Transverse colon (tissue), 4 donors: ENCODE measurements around the gene TBX10. TPM values are rescaled to one million over a fixed set of nuclear protein-coding genes. Genes with fewer than 3 reads are reported as not detected.

Experiments used
- DNase-seq: peaks from one replicate; pipeline ENCODE4 v3.0.0-alpha.2; 2019
- H3K27ac ChIP-seq, 4 donors: fragments of 200-600 bp; sonication (generic); 2 replicates each; pipeline ENCODE4 v1.5.1; 2016 to 2018; ENCODE audit warnings: inconsistent platforms in 4 of 4
- H3K27me3 ChIP-seq: fragments of 200-600 bp; sonication (generic); 2 replicates; pipeline ENCODE4 v1.5.1; 2017; ENCODE audit warnings: inconsistent platforms
- H3K36me3 ChIP-seq, 4 donors: fragments of 200-600 bp; sonication (generic); 2 replicates each; pipeline ENCODE4 v1.5.1; 2017 to 2019; ENCODE audit warnings: inconsistent platforms in 4 of 4
- H3K4me1 ChIP-seq, 4 donors: fragments of 200-600 bp; sonication (generic); 2 replicates each; pipeline ENCODE4 v1.5.1; 2017 to 2020; ENCODE audit warnings: inconsistent platforms in 4 of 4
- H3K4me3 ChIP-seq, 4 donors: fragments of 200-600 bp; sonication (generic); 1 replicate in 1 of 4; 2 replicates in 3 of 4; pipeline versions ENCODE4 v1.5.1 to v1.6.1; 2017 to 2019; ENCODE audit warnings: inconsistent platforms in 4 of 4
- H3K9me3 ChIP-seq, 2 donors: fragments of 200-600 bp; sonication (generic); 2 replicates each; pipeline ENCODE4 v1.5.1; 2017 to 2019; ENCODE audit warnings: inconsistent platforms in 2 of 2
- CTCF ChIP-seq, 5 experiments: fragments of 200-600 bp in 3 of 5; fragments of 450-650 bp in 2 of 5; sonication (generic) in 3 of 5; IDR thresholded peaks; 1 replicate in 2 of 5; 2 replicates in 3 of 5; pipeline ENCODE4 v1.5.1; 2016 to 2017; ENCODE audit warnings: antibody characterized with exemption in 5 of 5, inconsistent platforms in 3 of 5, mild to moderate bottlenecking in 2 of 5, moderate library complexity in 1 of 5
- EP300 ChIP-seq: sonication (generic); formaldehyde crosslinking; IDR thresholded peaks from one replicate; pipeline ENCODE4 v1.6.1; 2017; ENCODE audit warnings: antibody characterized with exemption, low read depth
- POLR2A ChIP-seq: fragments of 450-650 bp; IDR thresholded peaks from one replicate; pipeline ENCODE4 v1.6.1; 2016; ENCODE audit warnings: antibody characterized with exemption, mild to moderate bottlenecking, moderate library complexity
- POLR2AphosphoS5 ChIP-seq, 3 donors: sonication (generic); formaldehyde crosslinking; IDR thresholded peaks; one replicate each; pipeline ENCODE4 v1.6.1; 2016; ENCODE audit warnings: antibody characterized with exemption in 3 of 3
- WGBS, 2 donors: methylation state at CpG; one replicate each; pipeline ENCODE4 v1.1.5; 2018; ENCODE audit warnings: low coverage in 1 of 2; 5-methylcytosine and 5-hydroxymethylcytosine counted together
- in situ Hi-C, 4 donors: fragments of 200-750 bp; cut with MboI; loops; one replicate each; pipeline versions ENCODE4 v1.15.0 to v1.15.1; 2017; ENCODE audit warnings: low sequenced_read_pairs in 3 of 4, low pct_ligation_motif_present in 1 of 4, low pct_unique_long_range_greater_than_20kb in 1 of 4
- intact Hi-C: fragments of 100-400 bp; cut with DNase I; formaldehyde crosslinking; loops from one replicate; pipeline ENCODE4 v1.15.1; 2023; ENCODE audit warnings: low total_unique reads
- total RNA-seq, 4 donors: library from RNA; depleted of rRNA; stranded (reverse); fragments of >200 nt; gene quantifications; one replicate each; pipeline ENCODE4 v1.1.0, GENCODE V29; 2016

The TBX10 gene
- total RNA-seq, 4 donors from 2014 or later: 1.3 to 16.5 (median 15.0) TPM; not detected in 1

- intact Hi-C loops: no loop called here
Measured at GRCh38 chr11:67664696-67665540, 25.4 kb upstream of the TBX10 start.

GRCh38 chr11:67664213-67664585, 24.6 kb upstream of the TBX10 start:
- Histone ChIP-seq H3K9me3 (no peaks in the 10 kb centered on the region), H3K27me3 (no peaks in the 10 kb centered on the region), H3K27ac (no peak overlapping the region), H3K4me1 (no peaks in the 10 kb centered on the region), H3K4me3 (no peak overlapping the region), H3K36me3 (no peaks in the 10 kb centered on the region)
- no peak for DNase-seq
- in situ Hi-C loops (loop anchor here in 1 of 4 donors (5.0 kb wide), 1 partner anchor 37 kb away; the partner anchor contains the start of gene NUDT8), intact Hi-C loops (no loop called here)
- TF ChIP-seq POLR2AphosphoS5 (IDR thresholded peaks at IDR 0.05): no peak
- TF ChIP-seq CTCF (IDR thresholded peaks at IDR 0.05): no peak
- TF ChIP-seq EP300: no peak
- TF ChIP-seq POLR2A: no peak
- 91% methylated on average over 7 of the region's 16 CpGs; no CpG with 5 or more reads in 1 of the 2 donors for WGBS, 2 donors

More at GRCh38 chr11:67664696-67665540, 25.4 kb upstream of the TBX10 start:
- no peak for DNase-seq
- no peaks in the 10 kb centered on the region for H3K4me1 ChIP-seq
- no peaks in the 10 kb centered on the region for H3K27me3 ChIP-seq
- H3K36me3 ChIP-seq: no peaks in the 10 kb centered on the region
- H3K4me3 ChIP-seq: no peak overlapping the region
- 85% methylated on average over 33 of the region's 33 CpGs; no CpG with 5 or more reads in 1 of the 2 donors for WGBS, 2 donors
- H3K27ac ChIP-seq: no peak overlapping the region
- in situ Hi-C loops: loop anchor here in 1 of 4 donors (5.0 kb wide), 1 partner anchor 38 kb away; the partner anchor contains the start of gene NUDT8
- no peaks in the 10 kb centered on the region for H3K9me3 ChIP-seq
- TF ChIP-seq POLR2AphosphoS5 (IDR thresholded peaks at IDR 0.05) (no peak), EP300 (no peak), CTCF (IDR thresholded peaks at IDR 0.05) (no peak), POLR2A (no peak)

- no peak for TF ChIP-seq CTCF (IDR thresholded peaks at IDR 0.05)
- no peak for TF ChIP-seq EP300
- no peak for TF ChIP-seq POLR2AphosphoS5 (IDR thresholded peaks at IDR 0.05)
- TF ChIP-seq POLR2A: no peak
- no peak for DNase-seq
- intact Hi-C loops: no loop called here
- no peaks in the 10 kb centered on the region for H3K4me1 ChIP-seq
- no peaks in the 10 kb centered on the region for H3K27me3 ChIP-seq
- no peaks in the 10 kb centered on the region for H3K9me3 ChIP-seq
- WGBS, 2 donors: 94% methylated on average over 19 of the region's 22 CpGs; no CpG with 5 or more reads in 1 of the 2 donors
- H3K27ac ChIP-seq: no peak overlapping the region
- in situ Hi-C loops: loop anchor here in 1 of 4 donors (5.0 kb wide), 1 partner anchor 36 kb away; the partner anchor contains the start of gene NUDT8
- H3K36me3 ChIP-seq: no peaks in the 10 kb centered on the region
- no peak overlapping the region for H3K4me3 ChIP-seq
Measured at GRCh38 chr11:67663532-67664212, 24.1 kb upstream of the TBX10 start.
